Endothelial cell of umbilical vein (primary cell): Measurements from ENCODE around the gene PLOD2. TPM values are rescaled to one million over a fixed set of nuclear protein-coding genes. Genes with fewer than 3 reads are reported as not detected.

Source experiments
- BruUV-seq: library from RNA; stranded (reverse); fragments of 400-500 nt; replicated peaks from 2 replicates; lab custom pipeline; 2021; lab: Mats Ljungman, UMichigan
- CTCF ChIA-PET: fragments of 300-600, 350-600 bp; sonication (Branson Sonifier 250); formaldehyde crosslinking; loops from one replicate; lab custom pipeline; 2021; ENCODE audit warnings: antibody characterized with exemption, inconsistent platforms; lab: Charles Lee
- POLR2A ChIA-PET: fragments of 300-600, 350-600 bp; sonication (Branson Sonifier 250); formaldehyde crosslinking; loops from one replicate; lab custom pipeline; 2021; ENCODE audit warnings: antibody characterized with exemption, inconsistent platforms; lab: Charles Lee
- DNase-seq: peaks from one replicate; pipeline ENCODE4 v3.0.0-alpha.2; 2011; ENCODE audit warnings: low read depth, low spot score
- FAIRE-seq: peaks from 2 replicates; lab custom pipeline; 2011; peaks lifted over from hg19 to GRCh38; lab: Jason Lieb, UNC
- H2AFZ ChIP-seq: 2 replicates; pipeline ENCODE4 v1.6.0; 2012; ENCODE audit warnings: low read depth, low read length, control low read depth, inconsistent platforms
- H3K27ac ChIP-seq: 2 replicates; pipeline ENCODE4 v1.5.1; 2011; ENCODE audit warnings: low read depth, mild to moderate bottlenecking, control low read depth, low read length, moderate library complexity; ENCODE audit not compliant: insufficient read depth
- H3K27me3 ChIP-seq, 2 experiments: 2 replicates each; pipeline versions ENCODE4 v1.6.0 to v1.6.1; 2011; ENCODE audit warnings: low read length in 2 of 2, mixed read lengths in 1 of 2; ENCODE audit not compliant: control insufficient read depth in 2 of 2, insufficient read depth in 2 of 2
- H3K36me3 ChIP-seq, 2 experiments: 2 replicates in 1 of 2; 3 replicates in 1 of 2; pipeline ENCODE4 v1.5.1; 2011; ENCODE audit warnings: low read length in 2 of 2, mild to moderate bottlenecking in 1 of 2, moderate library complexity in 1 of 2; ENCODE audit not compliant: control insufficient read depth in 2 of 2, insufficient read depth in 2 of 2; ENCODE audit errors: extremely low read depth in 1 of 2
- H3K4me1 ChIP-seq: 3 replicates; pipeline ENCODE4 v1.5.1; 2011; ENCODE audit warnings: mild to moderate bottlenecking, low read length; ENCODE audit not compliant: control insufficient read depth, insufficient read depth; ENCODE audit errors: extremely low read depth
- H3K4me2 ChIP-seq: 2 replicates; pipeline ENCODE4 v1.6.1; 2011; ENCODE audit warnings: low read length, control low read depth, mixed read lengths; ENCODE audit not compliant: insufficient read depth
- H3K4me3 ChIP-seq, 3 experiments: fragments of 200-600 bp in 1 of 3; sonication (generic), shearing (Covaris generic) in 1 of 3; replicated peaks in 1 of 3; 2 replicates each; pipeline ENCODE4 v1.5.1; 2011 to 2016; ENCODE audit warnings: control low read depth in 3 of 3, low read length in 3 of 3, mild to moderate bottlenecking in 2 of 3, inconsistent platforms in 1 of 3, low read depth in 1 of 3, moderate library complexity in 1 of 3; ENCODE audit not compliant: insufficient read depth in 1 of 3
- H3K79me2 ChIP-seq: 2 replicates; pipeline ENCODE4 v1.6.0; 2012; ENCODE audit warnings: low read length, inconsistent platforms; ENCODE audit not compliant: control insufficient read depth, insufficient read depth
- H3K9ac ChIP-seq: replicated peaks from 2 replicates; pipeline ENCODE3; 2011; ENCODE audit warnings: low read length, control low read depth; ENCODE audit not compliant: insufficient read depth; ENCODE audit errors: extremely low read depth
- H3K9me1 ChIP-seq: replicated peaks from 3 replicates; pipeline ENCODE4 v1.6.0; 2011; ENCODE audit warnings: mild to moderate bottlenecking, low read length; ENCODE audit not compliant: control insufficient read depth, insufficient read depth; ENCODE audit errors: extremely low read depth
- H3K9me3 ChIP-seq: replicated peaks from 2 replicates; pipeline ENCODE4 v1.5.1; 2012; ENCODE audit warnings: low read length, inconsistent platforms; ENCODE audit not compliant: control insufficient read depth, insufficient read depth
- H4K20me1 ChIP-seq: replicated peaks from 2 replicates; pipeline ENCODE3; 2011; ENCODE audit warnings: mild to moderate bottlenecking, low read length; ENCODE audit not compliant: control insufficient read depth, insufficient read depth; ENCODE audit errors: extremely low read depth
- CTCF ChIP-seq, 2 donors: IDR thresholded peaks; 1 replicate in 1 of 2; 2 replicates in 1 of 2; pipeline ENCODE4 v1.5.1; 2011; ENCODE audit warnings: low read length in 2 of 2, mild to moderate bottlenecking in 2 of 2, moderate library complexity in 2 of 2, control low read depth in 1 of 2, inconsistent platforms in 1 of 2, low read depth in 1 of 2; ENCODE audit not compliant: insufficient read depth in 1 of 2; ENCODE audit errors: extremely low read depth in 1 of 2
- FOS ChIP-seq: IDR thresholded peaks from 2 replicates; pipeline ENCODE4 v1.6.1; 2011; ENCODE audit warnings: mild to moderate bottlenecking, low read length, moderate library complexity, borderline replicate concordance; ENCODE audit not compliant: insufficient read depth
- GATA2 ChIP-seq: IDR thresholded peaks from 2 replicates; pipeline ENCODE4 v1.7.0; 2011; ENCODE audit warnings: low read depth, mild to moderate bottlenecking, moderate library complexity, mixed read lengths, low read length; ENCODE audit not compliant: insufficient read length, insufficient read depth
- JUN ChIP-seq: IDR thresholded peaks from 2 replicates; pipeline ENCODE4 v1.6.1; 2011; ENCODE audit warnings: borderline replicate concordance, low read depth; ENCODE audit not compliant: insufficient read length, insufficient read depth
- MYC ChIP-seq: IDR thresholded peaks from one replicate; pipeline ENCODE4 v1.6.1; 2011; ENCODE audit warnings: mild to moderate bottlenecking, low read depth, low read length
- POLR2A ChIP-seq: IDR thresholded peaks from 2 replicates; pipeline ENCODE4 v1.6.1; 2012; ENCODE audit warnings: low read depth, mild to moderate bottlenecking, control low read depth, low read length
- dilution Hi-C: fragments of 300-500 bp; cut with MboI; formaldehyde crosslinking; loops from one replicate; pipeline ENCODE4 v1.15.0; 2019; ENCODE audit warnings: low sequenced_read_pairs; ENCODE audit not compliant: extremely low pct_ligation_motif_present
- intact Hi-C: fragments of 100-400 bp; cut with micrococcal nuclease; formaldehyde crosslinking; loops from one replicate; pipeline ENCODE4 v1.10.0; 2022
- polyA plus RNA-seq, 4 experiments: library from polyadenylated mRNA; depleted of rRNA in 3 of 4; stranded (reverse) in 3 of 4; unstranded in 1 of 4; fragments of >200 nt; gene quantifications; 2 replicates each; pipeline versions ENCODE4 v1.2.1 to v1.2.3, GENCODE V29; 2011 to 2012; ENCODE audit warnings: missing spikeins in 1 of 4
- total RNA-seq: library from RNA; stranded (reverse); gene quantifications from 2 replicates; pipeline ENCODE4 v1.2.3, GENCODE V29; 2021

The PLOD2 gene
- total and polyA plus RNA-seq, 2 donors (not counting 3 experiments of a cell fraction or from before 2014, with no cell fraction given): 36.1 to 193 TPM

DNA sequence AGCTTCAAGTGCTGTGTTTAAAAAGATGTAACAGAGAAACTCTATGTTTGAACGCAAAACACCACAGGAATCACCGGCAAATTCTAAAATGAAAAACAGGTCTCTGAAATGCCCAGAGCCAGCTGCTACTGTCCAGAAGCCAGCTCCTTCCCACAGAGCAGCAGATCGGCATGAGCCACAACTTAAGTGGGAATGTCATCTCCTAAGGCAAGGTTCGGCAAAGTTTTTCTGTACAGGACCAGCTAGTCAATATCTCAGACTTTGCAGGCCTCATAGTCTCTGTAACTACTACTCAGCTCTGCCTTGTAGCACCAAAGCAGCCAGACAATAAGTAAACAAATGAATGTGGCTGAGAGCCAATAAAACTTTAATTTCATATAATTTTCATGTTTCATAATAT is 4.9 kb downstream of the PLOD2 start:
- no TSS peak for BruUV-seq
- POLR2A ChIA-PET: interaction anchor here (0.9 kb wide), 2 partner anchors 31 to 91 kb away, joined by 3 to 5 read pairs; no protein-coding TSS in a partner anchor
- Histone ChIP-seq H3K9me3 (no peaks in the 10 kb centered on the region), H3K9ac (peak overlapping the region; percentile 18), H3K4me1 (peaks cover 33% of the 10 kb centered on the region), H4K20me1 (peaks cover 2% of the 10 kb centered on the region), H3K27ac (peak overlapping the region; percentile 90), H3K4me3 (peak overlapping the region in 2 of 3 experiments; percentile 16 to 94), H3K79me2 (peaks cover 99% of the 10 kb centered on the region), H3K36me3 (peaks cover 0 to 11% of the 10 kb centered on the region in 2 experiments), H3K4me2 (peak overlapping the region; percentile 93), H2AFZ (no peak overlapping the region), H3K27me3 (no peaks in the 10 kb centered on the region), H3K9me1 (no peaks in the 10 kb centered on the region)
- dilution Hi-C loops: no loop called here
- FAIRE-seq: no peak
- DNase-seq: peak; percentile 54
- intact Hi-C loops: no loop called here
- CTCF ChIA-PET: interaction anchor here (0.8 to 8.3 kb wide), 10 partner anchors 9 to 380 kb away, joined by 3 to 115 read pairs (median 6); no protein-coding TSS in a partner anchor
- TF ChIP-seq FOS (no peak), POLR2A (peak; percentile 26), GATA2 (no peak), CTCF (IDR thresholded peaks at IDR 0.05; ENCODE audit: extremely low read depth in 1 of 2, insufficient read depth in 1 of 2, low read depth in 1 of 2, low read length in 2 of 2) (no peak), JUN (no peak), MYC (no peak)
